Adipose tissue (tissue), 3 donors: Measurements from ENCODE around the gene MCCD1. TPM values are rescaled to one million over a fixed set of nuclear protein-coding genes. Genes with fewer than 3 reads are reported as not detected.
"Not testable (repeated sequence)": the region's sequence is repeated elsewhere in the genome, so short reads cannot be mapped to it uniquely, and the experiment has no call there.

Experiments
- H3K27ac ChIP-seq: one replicate; pipeline ENCODE4 v1.5.1; 2013; ENCODE audit warnings: low read depth, low read length
- WGBS, 3 donors: extraction: QIAGEN DNeasy Blood & Tissue Kit; methylation state at CpG; one replicate each; pipeline ENCODE4 v1.1.7; 2013; 5-methylcytosine and 5-hydroxymethylcytosine counted together
- polyA plus RNA-seq, 3 donors: library from polyadenylated mRNA; stranded (reverse); fragments of 200-250 nt; gene quantifications; one replicate each; pipeline ENCODE4 v1.2.3, GENCODE V29; 2013
- donor health status: healthy with polysubstance abuse.
- donor health status: Bipolar disorder and iron deficiency.
- donor health status: healthy.

The MCCD1 gene
- polyA plus RNA-seq, 3 donors = not detected

DNA sequence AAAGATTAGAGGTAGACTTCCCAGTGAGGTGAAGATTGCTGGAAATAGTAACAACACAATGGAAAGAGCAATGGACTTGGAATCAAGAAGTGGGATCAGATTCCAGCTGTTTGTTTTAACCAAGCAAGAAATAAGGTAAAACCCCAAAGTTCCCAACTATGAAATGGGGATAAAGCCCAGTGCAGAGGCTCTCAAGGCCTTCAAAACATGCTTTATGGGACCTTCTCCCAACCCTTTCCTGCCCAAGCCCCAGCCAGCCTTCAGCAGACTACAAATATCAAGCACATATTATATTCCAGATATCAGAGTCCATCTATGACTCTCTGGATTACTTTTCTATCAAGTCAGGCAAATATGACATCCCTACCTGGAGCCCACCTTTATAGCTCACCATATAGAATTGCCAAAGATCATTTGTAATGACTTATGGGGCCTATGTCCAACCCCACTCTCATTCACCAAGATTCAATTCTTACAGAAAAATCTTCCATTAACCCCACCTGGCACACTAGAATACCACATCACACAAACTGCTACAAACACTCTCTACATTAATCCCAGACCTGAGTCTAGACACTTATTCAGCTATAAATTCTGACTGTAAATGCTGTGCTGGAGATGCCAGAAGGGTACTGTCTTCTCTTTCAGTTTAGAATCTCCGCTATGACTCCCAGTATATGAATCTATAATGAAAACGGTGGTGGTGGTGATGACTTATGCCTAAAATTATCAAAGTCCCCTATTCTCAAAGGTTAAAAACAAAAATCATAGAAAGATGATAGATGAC is 7.0 kb downstream of the MCCD1 start:
- WGBS, 3 donors = 29 to 36% (median 36%) methylated on average over 2 of the region's 2 CpGs

DNA sequence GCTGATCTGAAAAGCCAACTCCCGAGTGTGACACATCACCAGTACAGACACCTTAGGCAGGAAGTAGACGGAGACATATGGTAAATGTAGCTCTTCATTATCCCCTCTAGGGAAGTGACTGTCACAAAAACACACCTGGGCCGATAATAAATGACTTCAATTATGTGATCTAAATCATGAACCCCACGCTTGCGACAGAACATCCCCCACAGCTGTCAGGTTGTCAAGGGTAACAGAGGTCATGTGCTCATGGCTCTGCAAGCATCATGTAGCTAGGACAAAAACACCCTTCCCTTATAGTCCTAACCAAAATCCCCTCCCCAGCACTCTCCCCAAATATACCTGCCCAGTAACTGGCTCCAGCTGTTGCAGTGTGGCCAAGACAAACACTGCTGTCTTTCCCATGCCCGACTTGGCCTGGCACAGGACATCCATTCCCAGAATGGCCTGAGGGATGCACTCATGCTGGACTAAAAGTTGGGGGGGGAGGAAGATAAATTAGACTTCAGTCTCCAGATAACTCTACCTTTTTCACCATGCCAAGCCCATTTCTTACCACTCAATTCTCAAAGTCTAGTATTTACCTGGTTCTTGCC is 10.1 kb downstream of the MCCD1 start:
- no peak overlapping the region for H3K27ac ChIP-seq
- WGBS, 3 donors = 35 to 67% (median 53%) methylated on average over 6 of the region's 6 CpGs

More for the DNA sequence above, 7.0 kb downstream of the MCCD1 start:
- no peak overlapping the region for H3K27ac ChIP-seq

DNA sequence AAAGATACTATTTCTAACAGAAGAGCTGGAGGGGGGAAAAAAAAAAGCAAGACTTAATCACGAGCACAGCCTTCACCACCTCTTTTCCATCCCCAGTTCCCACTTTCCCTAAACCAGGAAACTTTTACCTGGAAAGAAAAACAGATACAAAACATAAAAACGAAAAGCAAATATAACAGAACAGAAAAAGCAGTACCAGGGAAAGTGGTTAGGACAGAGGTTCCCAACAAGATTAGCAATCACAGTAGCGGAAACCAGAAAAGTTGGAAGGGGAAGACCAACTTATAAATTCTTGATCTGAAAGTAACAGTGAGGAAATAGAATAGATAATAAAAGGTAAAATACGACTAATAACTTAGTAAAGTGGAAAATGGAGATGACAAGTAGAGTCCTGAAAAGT is 11.9 kb downstream of the MCCD1 start:
- H3K27ac ChIP-seq = no peak overlapping the region
- 8 to 23% (median 18%) methylated on average over 4 of the region's 4 CpGs for WGBS, 3 donors

DNA sequence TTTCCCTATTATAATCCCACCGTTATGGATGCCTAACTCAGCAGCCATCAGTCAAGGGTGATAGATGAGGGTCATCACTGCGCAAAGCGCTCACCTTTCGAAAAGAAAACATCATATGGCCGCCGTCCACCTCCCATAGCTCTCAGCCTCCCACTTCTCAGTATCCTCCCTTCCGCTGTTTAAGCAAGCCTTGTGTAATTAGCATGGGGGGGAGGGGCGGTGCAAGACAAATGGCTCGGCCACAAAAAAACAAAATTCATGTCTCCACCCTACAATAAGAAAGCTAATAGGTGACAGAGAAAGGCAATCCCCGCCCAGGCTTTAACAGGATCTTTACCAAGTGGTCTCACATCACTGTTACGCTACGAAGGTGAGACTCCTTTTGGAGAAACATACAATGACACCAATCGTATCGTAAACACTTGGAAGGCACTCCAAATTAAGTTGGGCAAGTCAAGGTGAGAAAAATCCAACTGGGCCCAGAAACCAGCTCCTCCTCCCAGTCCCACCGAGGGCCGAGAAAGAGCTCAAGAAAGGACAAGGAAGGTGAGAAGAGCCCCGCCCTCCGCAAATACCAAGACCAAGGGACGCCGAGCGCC is 12.4 kb downstream of the MCCD1 start:
- WGBS, 3 donors = 0 to 1% (median 0%) methylated on average over 21 of the region's 21 CpGs

DNA sequence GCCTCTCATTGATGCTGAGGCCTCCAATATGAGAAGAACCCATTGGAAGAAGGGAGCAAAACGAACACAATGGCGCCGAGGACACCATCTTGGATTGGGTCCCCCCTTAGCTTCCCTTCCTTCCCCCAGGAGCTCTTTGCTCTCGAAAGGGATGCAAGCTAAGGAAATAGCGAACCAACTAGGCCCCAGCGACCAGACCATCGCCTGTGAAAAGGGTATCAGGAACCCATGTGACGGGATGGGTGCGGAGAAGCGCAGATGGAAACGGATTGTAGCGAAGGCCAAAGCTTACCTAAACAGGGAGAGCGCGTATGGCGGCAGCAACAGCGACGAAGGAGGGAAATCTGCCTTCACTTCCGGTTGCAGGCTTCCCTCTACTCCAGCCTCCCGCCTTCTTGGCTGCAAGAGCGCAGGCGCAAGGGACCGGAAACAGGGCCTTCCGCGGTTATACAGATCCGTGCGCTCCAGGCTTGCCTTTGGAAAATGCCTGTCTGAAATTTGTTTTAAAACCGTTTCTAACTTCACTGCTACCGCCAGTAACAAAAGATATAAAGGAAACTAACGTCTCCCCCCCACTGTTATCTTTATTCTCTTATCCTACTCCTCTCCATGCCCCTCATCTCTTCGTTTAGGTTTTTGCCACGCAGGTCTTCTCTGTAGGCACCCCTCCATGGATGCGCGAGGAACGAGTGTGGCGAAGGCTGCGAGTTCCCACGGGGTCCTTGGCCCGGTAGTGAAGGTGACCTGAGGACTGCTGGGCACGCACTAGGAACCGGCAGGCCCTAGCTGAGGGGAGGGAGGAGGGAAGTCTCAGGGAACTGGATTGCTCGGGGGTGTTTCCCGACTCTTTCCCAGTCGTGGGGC is 13.1 kb downstream of the MCCD1 start, which contains the start of gene DDX39B:
TSS of gene DDX39B (minus strand) at position 346 of the 864 bp plus-strand sequence. CDS start 1,471 bp downstream, outside the sequence.
- WGBS, 3 donors = 0 to 1% (median 0%) methylated on average over 43 of the region's 43 CpGs
- H3K27ac ChIP-seq = peak within 1 kb of the TSS; percentile 65

More for the DNA sequence above, 12.4 kb downstream of the MCCD1 start:
- peak overlapping the region; percentile 65 for H3K27ac ChIP-seq

DNA sequence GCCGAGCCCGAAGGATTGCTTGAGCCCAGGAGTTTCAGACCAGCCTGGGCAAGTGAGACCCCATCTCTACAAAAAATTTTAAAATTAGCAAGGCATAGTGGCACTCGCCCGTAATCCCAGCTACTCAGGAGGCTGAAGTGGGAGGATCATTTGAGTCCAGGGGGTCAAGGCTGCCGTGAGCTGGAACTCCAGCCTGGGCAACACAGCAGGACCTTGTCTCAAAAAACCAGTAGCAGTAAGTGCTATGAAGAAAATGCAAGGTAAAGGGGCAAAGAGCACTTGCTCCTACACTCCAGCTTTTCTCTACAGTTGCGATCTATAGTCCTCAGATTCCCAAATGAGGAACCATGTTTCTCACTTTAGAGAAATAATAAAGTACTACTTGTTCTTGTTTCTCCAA is 14.9 kb downstream of the MCCD1 start:
- no peak overlapping the region for H3K27ac ChIP-seq
- 93 to 97% (median 94%) methylated on average over 6 of the region's 6 CpGs for WGBS, 3 donors

DNA sequence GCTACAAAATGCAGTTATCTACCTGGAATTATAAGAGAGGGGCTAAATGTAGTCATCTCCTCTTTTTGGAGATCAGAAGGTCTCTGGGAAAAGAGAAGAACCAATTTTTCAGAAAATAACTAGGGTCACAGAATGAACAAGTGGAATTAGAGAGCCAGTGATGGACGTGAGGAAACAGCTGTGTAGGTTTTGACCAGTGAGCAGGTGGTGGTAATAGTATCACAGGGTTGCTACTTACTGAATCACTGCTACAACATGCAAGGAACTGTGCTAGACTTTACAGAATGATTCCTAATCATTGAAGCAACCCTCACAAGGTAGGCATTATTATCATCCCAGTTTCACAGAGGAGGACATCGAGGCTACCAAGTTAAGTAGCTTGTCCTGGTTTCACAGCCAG is 15.9 kb downstream of the MCCD1 start:
- 76 to 88% (median 80%) methylated on average over 2 of the region's 2 CpGs for WGBS, 3 donors

DNA sequence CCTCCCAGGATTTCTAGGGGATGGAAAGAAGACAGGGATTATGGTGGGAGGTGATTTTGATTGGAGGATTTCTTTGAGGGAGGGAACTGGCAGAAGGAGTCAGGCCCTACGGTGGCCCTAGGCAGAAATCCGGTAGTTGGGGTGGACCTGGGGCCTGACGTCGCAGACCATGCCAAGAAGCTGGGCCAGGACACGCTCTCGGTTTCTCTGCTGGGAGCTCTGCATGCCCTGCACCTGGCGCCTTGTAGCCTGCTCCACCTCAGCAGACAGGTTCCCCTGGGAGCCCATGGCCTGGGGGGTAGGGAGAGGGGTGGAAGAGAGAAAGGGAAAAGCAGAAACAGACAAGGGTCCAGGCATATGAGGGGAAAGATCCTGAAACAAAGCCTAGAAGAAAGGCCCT is 16.5 kb downstream of the MCCD1 start:
- WGBS, 3 donors = 72 to 89% (median 85%) methylated on average over 7 of the region's 7 CpGs
- H3K27ac ChIP-seq = no peak overlapping the region

More for the DNA sequence above, 15.9 kb downstream of the MCCD1 start:
- no peak overlapping the region for H3K27ac ChIP-seq

DNA sequence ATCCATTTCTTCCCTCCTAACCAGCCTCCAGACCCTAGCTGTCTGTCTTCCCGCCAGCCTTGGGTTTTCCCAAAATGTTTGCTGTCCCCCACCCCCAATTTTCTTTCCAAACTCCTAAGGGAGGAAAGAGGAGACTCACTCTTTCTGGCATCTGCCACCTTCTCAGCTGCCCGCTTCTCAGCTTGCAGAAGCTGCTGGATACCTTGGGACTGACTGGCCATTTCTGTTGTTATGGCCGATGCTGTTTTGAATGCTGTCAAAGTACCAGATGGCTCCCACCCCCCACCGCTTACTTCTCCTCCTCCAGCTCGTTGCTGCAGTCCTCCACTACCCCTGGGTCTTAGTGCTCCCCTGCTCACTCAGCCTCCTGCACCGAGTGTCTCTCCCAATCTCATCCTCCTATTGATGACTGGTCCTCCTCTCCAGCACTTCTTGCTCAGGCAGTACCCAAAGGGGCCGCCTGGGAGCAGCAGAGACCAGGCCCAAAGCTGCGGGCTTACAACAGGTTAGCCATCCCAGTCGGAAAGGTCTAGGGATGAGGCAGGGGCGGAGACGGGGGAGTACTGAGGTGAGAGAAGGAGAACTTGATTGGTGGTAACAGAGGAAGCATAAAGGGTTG is 17.7 kb downstream of the MCCD1 start, which contains the start of gene ATP6V1G2:
TSS of gene ATP6V1G2 (minus strand) at position 270 of the 619 bp plus-strand sequence. CDS start at position 221, 49 bp downstream.
- 7 to 12% (median 9%) methylated on average over 11 of the region's 11 CpGs for WGBS, 3 donors
- no peak within 1 kb of the TSS for H3K27ac ChIP-seq

DNA sequence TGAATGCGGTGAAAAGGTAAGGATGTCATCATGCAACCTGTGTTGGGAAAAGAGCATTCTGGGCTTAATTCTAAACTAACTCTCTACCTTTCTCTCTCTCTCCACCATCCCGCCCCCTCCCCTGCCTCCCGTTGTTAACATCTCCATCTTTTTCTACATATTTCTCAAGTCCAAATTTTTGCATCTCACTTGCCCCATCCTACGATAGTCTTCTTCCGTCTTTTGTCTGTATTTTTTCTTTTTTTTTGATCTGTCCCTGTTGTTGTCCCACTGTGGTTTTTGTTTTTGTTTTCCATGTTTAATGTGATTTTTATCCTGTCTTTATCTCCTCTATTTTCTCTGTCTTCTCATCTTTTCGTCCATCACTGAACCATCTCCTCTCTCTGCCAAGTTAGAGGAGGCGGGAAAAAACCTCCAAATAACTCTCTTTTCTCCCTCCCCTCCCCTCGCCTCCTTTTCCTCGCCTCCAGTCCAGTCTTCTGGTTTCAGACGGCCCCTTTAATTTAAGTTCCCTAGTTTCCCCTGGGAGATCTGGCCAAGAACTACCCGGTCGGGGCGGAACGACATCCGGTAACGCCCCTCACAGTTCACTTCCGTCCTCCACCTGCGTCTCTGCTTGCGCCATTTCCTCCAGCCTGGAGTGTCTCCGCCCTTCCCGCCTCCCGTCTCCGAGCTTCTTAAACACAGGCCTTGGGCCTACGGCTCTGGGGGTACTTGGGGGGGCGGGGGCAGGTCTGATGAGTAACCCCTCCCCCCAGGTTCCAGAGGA is 18.4 kb downstream of the MCCD1 start, which contains the start of gene NFKBIL1:
TSS of gene NFKBIL1 (plus strand) at position 651 of the 769 bp plus-strand sequence. CDS start at position 738, 87 bp downstream.
- no peak within 1 kb of the TSS for H3K27ac ChIP-seq
- 0% methylated on average over 25 of the region's 25 CpGs for WGBS, 3 donors

DNA sequence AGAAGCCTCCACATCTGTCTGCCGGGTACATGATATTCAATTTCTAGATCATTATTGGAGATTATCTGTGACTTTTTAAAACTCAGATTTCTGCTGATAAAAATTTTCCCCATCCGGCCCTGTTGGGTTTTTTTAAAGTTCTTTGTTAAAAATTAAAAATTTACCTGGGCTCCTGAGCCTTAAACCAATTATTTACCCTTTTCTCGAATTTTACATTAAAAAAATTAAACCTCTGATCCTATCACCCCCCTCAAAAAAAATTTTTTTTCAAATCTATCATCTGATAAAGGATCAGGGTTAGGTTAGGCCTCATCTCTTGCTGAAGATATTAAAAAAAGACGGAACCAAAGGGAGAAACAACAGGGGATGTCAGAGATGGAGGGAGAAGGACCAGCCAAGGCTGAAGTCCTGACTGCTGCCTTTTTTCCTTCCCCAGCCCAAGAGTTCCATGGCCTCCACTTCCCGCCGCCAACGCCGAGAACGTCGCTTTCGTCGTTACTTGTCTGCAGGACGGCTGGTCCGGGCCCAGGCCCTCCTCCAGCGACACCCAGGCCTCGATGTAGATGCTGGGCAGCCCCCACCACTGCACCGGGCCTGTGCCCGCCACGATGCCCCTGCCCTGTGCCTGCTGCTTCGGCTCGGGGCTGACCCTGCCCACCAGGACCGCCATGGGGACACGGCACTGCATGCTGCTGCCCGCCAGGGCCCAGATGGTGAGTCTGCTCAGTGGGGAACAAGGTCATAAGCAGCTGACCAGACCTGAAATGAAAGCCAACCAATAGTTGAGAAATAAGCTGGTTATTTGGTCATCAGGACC is 19.2 kb downstream of the MCCD1 start:
- 73 to 77% (median 74%) methylated on average over 24 of the region's 24 CpGs for WGBS, 3 donors

DNA sequence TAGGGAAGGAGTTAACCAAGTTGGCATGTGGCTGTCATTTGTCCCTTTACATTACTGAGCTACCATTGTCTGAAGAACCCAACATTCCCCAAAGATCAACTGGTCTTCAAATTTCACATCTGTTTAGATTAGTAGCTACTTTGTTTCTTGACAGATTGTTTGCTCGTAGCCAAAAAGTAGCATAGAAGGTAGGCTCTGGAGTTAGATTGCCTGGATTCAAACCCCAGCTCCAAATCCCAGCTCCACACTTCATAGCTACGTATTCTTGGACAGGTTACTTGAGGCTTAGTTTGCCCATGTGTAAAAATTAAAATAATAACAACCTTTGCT is 19.7 kb downstream of the MCCD1 start:
- H3K27ac ChIP-seq = no peak overlapping the region
- WGBS, 3 donors = 91 to 96% (median 92%) methylated on average over 2 of the region's 2 CpGs

More for the DNA sequence above, 19.2 kb downstream of the MCCD1 start:
- no peak overlapping the region for H3K27ac ChIP-seq

DNA sequence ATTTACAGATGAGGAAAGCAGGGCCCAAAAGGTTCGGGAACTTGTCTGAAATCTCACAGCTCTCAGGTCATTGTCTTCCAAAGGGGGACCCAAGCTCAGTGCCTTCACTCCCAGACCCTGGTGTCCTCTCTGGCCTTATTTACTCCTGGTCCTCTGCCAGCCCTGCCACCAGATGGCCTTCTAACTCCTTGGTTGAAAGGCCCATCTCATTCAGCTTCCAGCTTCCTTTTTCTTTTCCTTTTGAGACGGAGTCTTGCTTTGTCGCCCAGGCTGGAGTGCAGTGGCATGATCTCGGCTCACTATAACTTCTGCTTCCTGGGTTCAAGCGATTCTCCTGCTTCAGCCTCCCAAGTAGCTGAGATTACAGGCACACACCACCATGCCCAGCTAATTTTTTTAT is 22.6 kb downstream of the MCCD1 start:
- H3K27ac ChIP-seq = not testable (repeated sequence)
- 31 to 46% (median 33%) methylated on average over 5 of the region's 5 CpGs for WGBS, 3 donors

DNA sequence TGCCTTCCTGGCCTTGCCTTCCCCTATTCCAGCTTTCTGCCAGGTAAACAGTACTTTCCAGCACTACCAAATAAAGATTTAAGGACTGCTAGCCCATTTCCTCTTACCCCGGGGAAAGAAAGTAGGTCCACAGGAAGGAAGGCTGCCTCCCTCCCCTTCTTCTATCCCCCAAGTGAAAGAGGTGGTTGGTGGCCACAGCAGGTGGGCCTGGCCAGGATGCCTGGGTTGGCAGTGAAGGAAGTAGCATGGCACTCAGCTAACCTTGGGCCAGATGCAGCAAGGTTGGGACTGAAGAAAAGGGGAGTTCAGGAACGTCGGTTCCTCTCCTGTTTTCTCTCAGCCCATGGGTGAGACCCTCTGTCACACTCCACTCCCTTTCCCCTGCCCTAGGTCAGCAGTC is 27.5 kb downstream of the MCCD1 start:
- no peak overlapping the region for H3K27ac ChIP-seq
- 56 to 71% (median 57%) methylated on average over 3 of the region's 3 CpGs for WGBS, 3 donors

DNA sequence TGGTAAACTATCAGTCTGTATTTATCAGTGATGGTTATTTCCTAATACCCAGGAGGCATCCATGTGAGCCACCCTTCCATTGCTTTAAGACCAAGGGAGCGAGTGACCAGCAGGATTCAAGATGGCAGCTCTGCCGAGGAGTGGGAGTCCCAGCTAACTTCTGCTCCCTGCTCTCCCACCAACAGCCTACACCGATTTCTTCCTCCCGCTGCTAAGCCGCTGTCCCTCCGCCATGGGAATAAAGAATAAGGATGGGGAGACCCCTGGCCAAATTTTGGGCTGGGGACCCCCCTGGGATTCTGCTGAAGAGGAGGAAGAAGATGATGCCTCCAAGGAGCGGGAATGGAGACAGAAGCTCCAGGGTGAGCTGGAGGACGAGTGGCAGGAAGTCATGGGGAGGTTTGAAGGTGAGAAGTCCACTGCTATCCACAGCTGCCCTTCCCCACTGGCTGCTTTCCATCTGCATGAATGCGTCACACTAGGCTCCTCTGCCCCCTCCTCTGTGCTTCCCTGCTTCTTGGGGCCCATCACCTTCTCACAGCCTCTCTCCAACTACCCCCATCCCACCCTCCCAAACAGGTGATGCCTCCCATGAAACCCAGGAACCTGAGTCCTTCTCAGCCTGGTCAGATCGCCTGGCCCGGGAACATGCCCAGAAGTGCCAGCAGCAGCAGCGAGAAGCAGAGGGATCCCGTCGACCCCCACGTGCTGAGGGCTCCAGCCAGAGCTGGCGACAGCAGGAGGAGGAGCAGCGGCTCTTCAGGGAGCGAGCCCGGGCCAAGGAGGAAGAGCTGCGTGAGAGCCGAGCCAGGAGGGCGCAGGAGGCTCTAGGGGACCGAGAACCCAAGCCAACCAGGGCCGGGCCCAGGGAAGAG is 28.9 kb downstream of the MCCD1 start:
- H3K27ac ChIP-seq = no peak overlapping the region
- WGBS, 3 donors = 54 to 81% (median 60%) methylated on average over 24 of the region's 24 CpGs

DNA sequence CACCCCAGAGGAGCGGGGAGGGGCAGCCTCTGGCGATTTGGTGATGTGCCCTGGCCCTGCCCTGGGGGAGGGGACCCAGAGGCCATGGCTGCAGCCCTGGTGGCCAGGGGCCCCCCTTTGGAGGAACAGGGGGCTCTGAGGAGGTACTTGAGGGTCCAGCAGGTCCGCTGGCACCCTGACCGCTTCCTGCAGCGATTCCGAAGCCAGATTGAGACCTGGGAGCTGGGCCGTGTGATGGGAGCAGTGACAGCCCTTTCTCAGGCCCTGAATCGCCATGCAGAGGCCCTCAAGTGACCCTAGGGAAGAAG is 29.5 kb downstream of the MCCD1 start:
- WGBS, 3 donors = 76 to 90% (median 77%) methylated on average over 8 of the region's 8 CpGs
- H3K27ac ChIP-seq = no peak overlapping the region
